GM21526 (cell line): ENCODE results near the gene XAGE3.
A peak's percentile ranks its signal among the peaks of the same experiment; 100 is the strongest.
"Not testable (repeated sequence)": the region's sequence is repeated elsewhere in the genome, so short reads cannot be mapped to it uniquely, and the experiment has no call there.

Source experiments
- ATAC-seq: cut with Tn5 transposase; IDR thresholded peaks from one replicate; pipeline ENCODE4 v1.9.1; 2021; ENCODE audit warnings: moderate library complexity; ENCODE audit not compliant: unreplicated experiment, low FRiP score

Gene XAGE3, protein sequence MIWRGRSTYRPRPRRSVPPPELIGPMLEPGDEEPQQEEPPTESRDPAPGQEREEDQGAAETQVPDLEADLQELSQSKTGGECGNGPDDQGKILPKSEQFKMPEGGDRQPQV

DNA sequence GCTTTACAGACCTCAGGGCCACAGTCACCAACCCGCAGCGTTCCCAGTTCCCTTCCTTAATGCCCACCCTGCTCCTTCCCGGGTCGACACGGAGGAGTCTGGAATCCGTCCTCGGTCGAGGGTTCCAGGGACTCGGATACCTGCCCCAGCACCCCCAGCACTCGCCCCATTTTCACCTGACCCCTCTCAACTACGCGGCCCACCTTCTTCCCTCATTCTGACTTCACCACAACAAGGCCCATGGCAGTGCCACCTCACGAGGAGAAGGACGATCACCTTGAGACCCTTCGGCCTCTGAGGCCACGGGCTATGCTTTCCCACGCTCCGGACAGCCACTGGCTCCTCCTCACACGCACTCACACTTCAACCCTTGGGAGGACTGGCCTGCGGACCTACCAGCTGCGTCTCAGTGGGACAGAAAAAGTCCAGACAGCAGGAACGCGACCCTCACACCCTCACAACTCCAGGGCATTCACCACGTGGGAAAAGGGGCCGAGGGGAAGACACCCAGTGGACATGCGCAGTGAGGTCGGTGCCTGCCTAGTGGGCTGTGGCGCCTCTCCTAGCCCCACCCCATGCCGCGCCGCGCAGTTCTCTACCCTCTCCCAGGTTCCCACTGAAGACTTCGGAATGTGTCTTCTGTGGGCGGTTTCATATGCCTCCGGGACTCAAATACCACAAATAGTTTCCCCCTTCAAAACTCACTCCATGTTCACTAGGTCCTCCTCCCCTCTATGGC is at the start of gene XAGE3:
XAGE3 (minus strand) TSS at position 474 of the 739 bp plus-strand sequence. CDS start 950 bp downstream, outside the sequence.
- ATAC-seq = no peak

DNA sequence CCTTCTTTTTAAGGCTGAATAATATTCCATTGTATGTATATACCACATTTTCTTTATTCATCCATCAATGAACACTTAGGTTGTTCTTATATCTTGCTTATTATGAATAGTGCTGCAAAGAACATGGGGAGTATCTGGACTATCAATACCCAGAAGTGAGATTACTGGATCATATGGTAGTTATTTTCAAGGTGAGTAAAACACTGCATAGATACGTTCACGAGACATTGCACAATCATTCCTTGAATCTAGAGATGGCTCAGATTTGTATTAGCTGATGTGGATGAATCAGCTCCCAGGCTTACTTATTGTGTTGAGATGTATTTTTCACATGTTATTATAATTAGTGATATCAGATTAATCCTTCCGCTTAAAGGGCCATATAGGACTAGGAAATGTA is 46.8 kb upstream of the XAGE3 start:
- ATAC-seq = not testable (repeated sequence)

DNA sequence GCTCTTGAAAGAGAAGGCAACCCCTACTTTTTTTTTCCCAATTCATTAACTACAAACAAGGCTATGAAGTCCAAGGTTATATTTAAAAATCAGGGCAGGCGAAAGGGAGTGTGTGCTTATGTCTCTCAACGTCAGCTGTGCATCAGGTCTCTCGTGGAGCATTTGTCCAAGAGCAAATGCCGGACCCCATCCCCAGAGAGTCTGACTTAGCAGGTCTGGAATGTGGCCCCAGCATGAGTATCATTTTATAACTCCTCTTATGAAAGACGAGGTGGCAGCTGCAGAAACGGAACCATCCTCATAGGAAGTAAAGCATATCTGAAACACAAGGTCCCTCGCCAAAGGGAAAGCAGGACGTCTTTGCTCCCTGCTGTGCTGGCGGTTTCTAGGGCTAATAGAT is 45.8 kb upstream of the XAGE3 start:
- not testable (repeated sequence) for ATAC-seq

DNA sequence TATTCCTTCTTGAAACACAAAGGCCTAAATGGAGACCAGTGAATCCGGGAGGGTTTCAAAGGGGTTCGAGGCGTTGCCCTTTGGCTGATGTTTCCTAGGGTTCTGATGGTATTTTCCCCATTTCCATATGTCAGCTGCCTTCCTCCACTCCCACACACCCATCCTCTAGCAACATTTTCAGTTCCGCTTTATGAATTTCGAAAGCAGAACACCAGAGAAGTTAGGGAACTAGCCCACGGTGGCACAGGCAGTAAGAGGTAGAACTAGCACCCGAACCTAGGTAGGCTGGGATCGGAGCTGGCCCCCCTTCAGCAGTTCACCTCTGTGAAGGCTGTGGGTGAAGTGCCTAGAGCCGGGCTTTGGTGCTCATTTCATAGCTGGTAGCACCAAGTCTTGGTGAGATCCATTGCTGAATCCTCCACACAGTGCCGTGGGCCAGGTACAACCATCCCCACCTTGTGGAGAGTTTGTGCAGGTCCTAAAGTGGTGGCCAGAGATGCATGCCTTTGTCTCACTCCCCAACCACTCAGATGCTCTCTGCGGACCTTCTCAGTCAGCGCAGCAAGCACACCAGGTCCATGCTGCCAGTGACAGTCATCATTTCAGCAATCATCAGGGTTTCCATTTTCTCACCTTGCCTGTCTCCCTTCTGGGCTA is 41.6 kb upstream of the XAGE3 start:
- not testable (repeated sequence) for ATAC-seq

DNA sequence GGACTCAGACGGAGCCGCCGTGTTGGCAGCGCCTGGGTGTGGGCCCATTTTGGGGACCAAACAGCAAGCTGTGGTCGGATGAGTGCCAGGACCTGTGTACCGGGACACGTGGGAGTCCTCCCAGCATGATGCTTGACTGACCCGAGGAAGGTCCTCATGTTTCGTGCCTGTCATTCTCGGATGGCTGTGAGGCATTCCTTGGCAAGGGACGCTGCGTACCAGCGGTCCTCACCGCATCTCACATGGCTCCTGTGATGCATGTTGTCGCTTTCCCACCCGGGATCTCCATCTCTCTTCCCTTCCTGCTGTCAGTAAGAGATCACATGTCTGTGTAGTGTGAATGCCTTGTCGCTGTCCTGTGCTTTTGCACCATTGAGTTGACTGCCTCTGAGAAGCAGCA is 40.0 kb upstream of the XAGE3 start:
- ATAC-seq = not testable (repeated sequence)

DNA sequence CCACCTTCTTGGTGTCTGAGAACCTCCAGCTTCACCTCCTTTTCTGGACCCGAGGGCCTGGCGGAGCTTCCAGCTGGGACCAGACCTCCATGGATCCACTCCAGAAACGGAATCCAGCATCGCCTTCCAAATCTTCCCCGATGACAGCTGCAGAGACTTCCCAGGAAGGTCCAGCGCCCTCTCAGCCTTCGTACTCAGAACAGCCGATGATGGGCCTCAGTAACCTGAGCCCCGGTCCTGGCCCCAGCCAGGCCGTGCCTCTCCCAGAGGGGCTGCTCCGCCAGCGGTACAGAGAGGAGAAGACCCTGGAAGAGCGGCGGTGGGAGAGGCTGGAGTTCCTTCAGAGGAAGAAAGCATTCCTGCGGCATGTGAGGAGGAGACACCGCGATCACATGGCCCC is 39.3 kb upstream of the XAGE3 start:
- not testable (repeated sequence) for ATAC-seq

DNA sequence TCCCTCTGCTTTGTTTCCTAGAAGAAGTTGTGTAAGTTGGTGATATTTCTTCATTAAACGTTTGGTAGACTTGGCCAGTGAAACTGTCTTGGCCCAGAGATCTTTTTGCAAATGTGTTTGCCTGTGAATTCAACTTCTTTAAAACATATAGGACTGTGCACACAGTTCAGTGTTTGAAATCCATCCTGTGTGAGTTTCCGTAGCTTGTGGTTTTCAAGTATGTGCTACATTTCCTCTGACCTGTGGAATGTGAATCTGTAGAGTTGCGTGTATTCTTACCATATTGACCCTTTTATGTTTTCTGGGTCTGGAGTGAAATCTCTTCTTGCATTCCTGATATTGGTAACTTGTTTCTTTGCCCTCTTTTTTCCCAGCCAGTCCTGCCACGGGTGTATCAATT is 38.2 kb upstream of the XAGE3 start:
- not testable (repeated sequence) for ATAC-seq

DNA sequence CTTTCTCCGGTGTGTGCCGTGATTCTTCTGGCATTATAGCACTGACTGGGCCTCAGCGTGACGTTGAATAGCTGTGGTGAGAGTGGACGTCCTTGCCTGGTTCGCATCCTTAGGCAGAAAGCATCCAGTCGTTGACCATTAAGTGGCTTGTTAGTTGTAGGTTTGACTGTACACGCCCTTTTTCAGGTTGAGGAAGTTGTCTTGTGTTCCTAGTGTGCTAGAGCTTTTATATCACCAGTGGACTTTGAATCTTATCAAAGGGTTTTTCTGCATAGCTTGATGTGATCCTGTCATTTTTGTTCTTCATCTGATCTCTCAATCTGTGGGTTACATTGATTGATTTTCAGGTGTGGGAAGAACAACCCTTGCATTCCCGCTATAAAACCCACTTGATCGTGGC is 37.6 kb upstream of the XAGE3 start:
- ATAC-seq = not testable (repeated sequence)

DNA sequence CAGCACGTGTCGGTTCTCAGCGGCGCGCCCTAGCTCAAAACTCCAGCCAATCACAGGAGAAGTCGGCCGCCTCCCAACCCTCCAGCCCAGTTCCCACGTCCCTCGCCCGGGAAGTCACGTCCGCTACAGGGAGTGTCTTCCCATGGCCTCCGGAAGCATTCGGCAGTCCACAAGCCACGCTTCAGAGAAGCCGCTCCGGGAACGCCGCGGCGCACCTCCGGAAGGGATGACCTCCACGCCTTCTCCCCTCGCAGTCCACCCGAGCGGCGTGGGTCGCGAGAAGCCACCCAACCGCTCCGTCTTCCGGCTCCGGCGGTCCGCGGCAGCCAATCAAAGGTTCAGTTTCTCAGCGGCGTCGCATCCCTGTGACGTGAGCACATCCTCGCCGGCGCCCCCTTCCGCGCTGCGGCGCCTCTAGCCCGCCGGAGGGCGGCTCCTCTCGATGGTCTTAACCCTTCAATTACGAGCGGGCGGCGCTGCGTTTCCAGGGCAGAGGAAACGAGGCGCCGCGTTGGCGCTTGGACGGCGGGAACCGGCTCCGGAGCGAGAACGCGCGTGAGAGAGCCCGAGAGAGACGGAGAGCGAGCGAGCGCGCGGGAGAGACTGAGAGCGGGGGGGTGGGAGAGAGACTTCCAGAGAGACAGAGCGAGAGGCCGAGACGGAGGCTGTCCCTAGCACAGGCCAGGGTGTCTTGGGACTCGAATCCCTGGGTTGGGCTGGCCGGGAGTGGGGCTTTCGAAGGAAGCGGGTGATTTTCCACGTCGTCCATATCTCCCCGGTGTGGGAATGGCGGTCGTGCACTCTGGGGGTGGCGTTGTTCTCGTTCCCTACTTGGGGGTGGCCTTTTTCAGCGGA is 29.2 kb upstream of the XAGE3 start, which contains the start of gene FAM156B:
FAM156B (plus strand) TSS at position 476 of the 855 bp plus-strand sequence. CDS start 9,896 bp downstream, outside the sequence.
- peak; percentile 79 for ATAC-seq

DNA sequence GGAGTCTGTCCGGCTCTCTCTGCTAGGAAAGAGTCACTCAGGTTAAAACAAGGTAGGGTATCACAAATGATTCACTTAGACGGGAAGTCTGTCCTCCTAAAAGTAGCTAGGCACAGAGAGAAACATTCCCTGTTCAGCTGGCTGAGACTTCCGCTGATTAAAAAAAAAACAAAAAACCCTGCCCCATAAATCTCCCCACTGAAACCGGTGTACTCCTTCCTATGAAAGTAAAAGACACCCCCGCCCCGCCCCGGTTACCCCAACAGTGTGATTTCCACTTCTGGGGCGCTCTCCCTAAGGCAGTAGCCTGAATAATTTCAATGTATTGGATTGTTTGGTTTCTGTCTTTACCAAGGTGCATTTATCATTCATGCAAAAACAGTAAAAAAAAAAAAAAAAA is 28.6 kb upstream of the XAGE3 start:
- ATAC-seq = not testable (repeated sequence)

DNA sequence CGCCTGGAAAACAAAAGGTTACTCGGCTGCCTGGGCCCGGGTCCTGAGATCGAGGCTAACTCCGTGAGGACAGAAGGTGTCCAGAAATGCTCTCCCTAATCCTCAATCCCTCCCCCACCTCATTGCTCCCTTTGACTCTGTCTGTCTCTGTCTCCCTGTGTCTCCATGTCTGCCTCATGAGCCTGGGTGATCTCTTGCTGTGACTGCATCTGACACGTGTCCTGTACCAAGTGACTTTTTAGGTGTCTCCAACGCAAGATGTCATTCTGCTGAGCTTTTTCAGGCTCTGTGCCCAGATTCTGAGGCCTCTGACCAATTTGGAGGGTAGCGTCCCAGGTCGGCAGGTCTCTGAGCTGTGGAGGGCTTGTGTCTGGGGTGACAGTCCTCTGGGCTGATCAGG is 20.2 kb upstream of the XAGE3 start:
- not testable (repeated sequence) for ATAC-seq

DNA sequence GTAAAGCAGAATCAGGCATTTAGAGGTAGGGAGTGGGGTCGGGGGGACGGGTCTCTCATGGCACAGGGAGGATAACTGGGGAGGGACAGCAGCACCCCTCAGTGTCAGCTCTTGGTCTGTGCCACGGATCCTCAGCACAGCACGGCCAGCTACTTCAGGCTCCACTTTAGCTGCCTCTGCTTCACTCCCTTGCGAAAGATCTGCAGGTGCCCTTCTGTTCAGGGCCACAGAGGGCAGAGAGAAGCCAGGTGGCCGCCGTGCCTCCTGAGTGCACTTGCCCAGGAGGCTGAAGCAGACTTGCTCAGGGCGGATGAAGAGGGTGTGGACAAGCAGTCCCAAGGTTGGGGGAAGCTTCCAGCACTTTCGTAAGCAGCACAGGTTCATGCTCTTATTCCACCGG is 19.6 kb upstream of the XAGE3 start:
- not testable (repeated sequence) for ATAC-seq

DNA sequence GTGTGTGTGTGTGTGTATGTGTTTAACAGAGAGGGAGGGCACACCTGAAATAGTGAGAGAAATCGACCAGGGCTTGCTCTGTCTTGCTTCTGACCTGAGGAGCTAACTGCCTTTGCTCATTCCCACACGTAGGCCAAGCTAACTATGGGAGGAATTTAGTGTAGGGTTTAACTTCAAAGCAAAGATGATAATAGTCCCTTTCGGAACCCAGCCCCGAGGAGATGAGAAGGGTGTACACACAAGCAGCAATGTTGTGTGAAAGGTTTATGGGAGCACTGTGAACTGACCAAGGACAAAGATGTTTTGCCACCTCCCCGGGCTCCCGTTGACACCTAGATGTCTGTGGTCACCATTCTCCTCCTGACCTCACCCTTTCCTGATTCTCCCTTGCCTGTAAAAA is 8.5 kb upstream of the XAGE3 start:
- ATAC-seq = not testable (repeated sequence)

DNA sequence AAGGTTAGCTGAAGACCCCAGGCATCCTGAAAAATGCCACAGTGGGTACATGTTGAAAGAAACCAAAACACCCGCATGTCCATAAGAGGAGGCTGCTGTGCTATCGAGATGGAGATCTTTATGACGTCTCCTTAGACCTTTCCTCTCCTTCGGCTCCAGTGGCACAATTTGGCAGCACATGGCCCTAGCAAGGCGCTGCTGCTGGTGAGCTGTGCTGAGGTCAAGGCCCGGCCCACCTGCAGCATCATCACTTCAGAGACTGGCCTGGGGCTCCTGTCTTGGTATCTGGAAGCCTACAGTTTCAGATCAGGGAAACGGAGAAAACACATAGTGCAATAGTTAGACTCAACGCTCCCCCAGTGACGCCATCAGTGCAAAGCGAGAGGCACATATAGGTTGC is 7.6 kb upstream of the XAGE3 start:
- not testable (repeated sequence) for ATAC-seq

DNA sequence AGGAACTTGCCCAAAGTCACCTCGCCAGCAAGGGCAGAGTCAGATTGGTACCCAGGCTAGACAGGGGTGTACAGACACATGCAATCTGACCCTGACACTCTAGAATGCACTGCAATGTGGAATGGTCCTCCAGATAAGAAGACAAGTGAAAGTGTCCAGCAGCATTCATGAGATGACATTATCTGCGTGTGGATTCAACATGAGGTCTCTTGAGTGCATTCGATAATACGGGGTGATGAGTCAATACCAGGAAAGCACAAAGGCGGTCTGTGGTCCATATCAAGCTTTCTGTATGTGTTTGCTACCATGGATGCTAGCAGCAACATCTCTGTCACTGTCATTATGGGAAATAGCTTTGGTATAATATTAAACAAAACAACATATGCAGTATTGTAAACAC is 6.8 kb upstream of the XAGE3 start:
- no peak for ATAC-seq

DNA sequence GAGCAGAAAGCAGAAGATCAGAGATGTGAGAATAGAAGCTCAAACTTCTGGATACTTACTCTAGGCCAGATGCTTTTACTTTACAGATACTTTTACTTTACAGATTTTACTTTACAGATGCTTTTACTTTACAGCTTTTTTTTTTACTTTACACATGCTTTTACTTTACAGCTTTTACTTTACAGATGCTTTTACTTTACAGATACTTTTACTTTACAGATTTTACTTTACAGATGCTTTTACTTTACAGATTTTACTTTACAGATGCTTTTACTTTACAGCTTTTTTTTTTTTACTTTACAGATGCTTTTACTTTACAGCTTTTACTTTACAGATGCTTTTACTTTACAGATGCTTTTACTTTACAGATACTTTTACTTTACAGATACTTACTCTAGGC is 5.9 kb upstream of the XAGE3 start:
- not testable (repeated sequence) for ATAC-seq

DNA sequence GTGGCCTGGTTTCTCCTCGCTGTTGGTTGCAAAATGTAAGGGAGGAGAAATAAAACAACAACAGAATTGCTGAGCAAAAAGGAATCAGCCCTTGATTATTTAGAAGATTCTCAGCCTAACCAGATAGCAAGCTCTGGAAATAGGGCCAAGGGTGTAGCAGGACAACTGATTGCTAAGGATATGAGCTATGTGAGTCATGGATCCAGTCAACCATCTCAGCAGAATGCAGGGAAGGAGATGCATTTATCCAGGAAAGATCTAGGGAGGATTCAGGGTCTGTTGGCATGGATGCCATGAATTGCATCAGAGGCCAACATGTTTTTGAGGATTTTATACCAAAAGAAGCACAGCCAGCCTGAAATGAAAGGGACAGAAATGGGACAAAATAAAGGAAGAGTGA is 2.2 kb upstream of the XAGE3 start:
- no peak for ATAC-seq

DNA sequence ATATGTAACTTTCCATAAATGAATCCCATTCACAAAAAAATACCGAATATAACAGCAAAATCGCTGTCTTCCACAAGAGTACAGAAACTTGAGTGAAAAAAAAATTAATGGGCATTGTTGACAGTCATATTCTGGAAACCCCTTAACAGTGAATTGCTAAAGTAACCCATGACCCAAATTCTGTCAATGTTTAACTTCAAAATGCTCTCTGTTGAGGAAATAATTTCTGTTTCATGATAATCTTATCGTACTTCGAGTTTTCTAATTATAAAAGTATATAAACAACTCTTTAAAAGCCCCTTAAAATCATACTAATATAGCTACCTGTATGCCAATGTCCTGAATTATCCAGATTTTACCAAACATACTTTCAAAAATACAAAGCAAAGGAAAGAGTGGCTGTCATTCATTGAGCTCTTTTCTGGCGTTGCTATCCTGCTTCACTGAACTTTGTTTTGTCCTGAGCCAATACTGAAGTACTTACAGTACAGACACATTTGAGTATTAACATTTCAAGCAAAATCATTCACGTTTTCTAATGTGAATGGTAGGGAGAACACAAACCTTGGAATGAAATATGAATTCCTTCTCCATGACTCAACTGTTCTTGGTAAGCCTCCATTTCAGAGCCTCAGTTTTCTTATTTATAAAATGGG is 2.4 kb downstream of the XAGE3 start:
- ATAC-seq = no peak

DNA sequence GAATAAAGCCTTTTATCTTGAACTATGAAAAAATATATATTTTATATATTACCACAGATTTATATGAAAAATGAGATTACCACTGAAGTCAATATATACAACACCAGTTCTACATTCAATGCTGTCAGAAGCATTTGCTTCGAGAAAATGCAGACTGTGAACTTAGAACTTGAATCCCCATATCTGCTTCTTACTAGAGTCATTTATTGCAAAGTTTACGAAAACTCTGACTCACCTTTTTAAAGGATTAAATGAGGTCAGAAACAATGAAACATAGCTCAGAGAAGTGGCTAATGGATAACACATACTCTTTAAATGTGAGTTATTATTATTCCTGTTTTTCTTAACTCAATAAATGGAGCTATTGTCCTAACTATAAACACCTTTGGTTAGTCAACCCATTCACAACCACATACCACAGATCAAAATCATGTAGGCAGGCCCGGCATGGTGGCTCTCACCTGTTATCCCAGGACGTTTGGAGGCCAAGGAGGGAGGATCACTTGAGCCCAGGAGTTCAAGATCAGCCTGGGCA is 10.8 kb downstream of the XAGE3 start:
- ATAC-seq = not testable (repeated sequence)
